Gastrocnemius medialis (tissue), 4 donors: Measurements from ENCODE around the gene AP5S1.

Experiments used
- POLR2A ChIP-seq, 2 donors: fragments of 450-650 bp; IDR thresholded peaks; one replicate each; pipeline ENCODE4 v1.6.1; 2017; ENCODE audit warnings: antibody characterized with exemption in 2 of 2, mild to moderate bottlenecking in 2 of 2, moderate library complexity in 2 of 2
- TF ChIP-seq, protein P1 (sequence below), 5 experiments: fragments of 450-650 bp in 3 of 5; fragments of 200-600 bp in 2 of 5; sonication (generic) in 2 of 5; IDR thresholded peaks in 4 of 5; conservative IDR thresholded peaks in 1 of 5; 1 replicate in 4 of 5; 2 replicates in 1 of 5; pipeline ENCODE4 v1.5.1; 2016 to 2019; ENCODE audit warnings: antibody characterized with exemption in 5 of 5, mild to moderate bottlenecking in 3 of 5, moderate library complexity in 3 of 5

DNA sequence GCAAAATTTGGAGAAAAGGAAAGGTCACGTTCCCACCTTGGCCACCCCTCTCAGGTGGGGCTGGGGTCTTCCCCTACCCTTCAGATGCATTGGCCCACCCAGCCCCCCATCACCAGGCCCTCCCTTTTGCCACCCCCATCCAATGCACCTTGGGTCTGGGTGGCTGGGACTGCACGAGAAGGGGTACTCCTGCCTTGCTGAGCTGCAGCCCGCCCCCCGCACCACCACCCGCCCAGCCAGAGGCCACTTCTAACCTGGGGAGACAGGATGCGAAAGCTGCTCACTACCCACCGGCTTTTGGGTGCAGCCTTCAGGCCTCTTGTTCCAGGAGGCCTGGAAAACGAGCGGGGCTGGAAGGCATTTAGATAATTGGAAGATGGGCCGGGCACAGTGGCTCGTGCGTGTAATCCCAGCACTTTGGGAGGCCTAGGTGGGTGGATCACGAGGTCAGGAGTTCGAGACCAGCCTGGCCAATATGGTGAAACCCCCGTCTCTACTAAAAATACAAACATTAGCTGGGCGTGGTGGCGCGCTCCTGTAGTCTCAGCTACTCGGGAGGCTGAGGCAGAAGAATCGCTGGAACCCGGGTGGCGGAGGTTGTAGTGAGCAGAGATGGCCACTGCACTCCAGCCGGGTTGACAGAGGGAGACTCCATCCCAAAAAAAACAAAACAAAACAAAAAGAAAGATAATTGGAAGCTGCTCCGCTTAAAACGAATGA, 25.5 kb upstream of the AP5S1 start:
- TF ChIP-seq, protein P1, sequence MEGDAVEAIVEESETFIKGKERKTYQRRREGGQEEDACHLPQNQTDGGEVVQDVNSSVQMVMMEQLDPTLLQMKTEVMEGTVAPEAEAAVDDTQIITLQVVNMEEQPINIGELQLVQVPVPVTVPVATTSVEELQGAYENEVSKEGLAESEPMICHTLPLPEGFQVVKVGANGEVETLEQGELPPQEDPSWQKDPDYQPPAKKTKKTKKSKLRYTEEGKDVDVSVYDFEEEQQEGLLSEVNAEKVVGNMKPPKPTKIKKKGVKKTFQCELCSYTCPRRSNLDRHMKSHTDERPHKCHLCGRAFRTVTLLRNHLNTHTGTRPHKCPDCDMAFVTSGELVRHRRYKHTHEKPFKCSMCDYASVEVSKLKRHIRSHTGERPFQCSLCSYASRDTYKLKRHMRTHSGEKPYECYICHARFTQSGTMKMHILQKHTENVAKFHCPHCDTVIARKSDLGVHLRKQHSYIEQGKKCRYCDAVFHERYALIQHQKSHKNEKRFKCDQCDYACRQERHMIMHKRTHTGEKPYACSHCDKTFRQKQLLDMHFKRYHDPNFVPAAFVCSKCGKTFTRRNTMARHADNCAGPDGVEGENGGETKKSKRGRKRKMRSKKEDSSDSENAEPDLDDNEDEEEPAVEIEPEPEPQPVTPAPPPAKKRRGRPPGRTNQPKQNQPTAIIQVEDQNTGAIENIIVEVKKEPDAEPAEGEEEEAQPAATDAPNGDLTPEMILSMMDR (IDR thresholded peaks at IDR 0.05 in 4 of 5, conservative IDR thresholded peaks at IDR 0.05 in 1 of 5) = no peak
- no peak for TF ChIP-seq POLR2A (IDR thresholded peaks at IDR 0.05)
